ENCODE results near the gene EMILIN2. TPM values are rescaled to one million over a fixed set of nuclear protein-coding genes. Genes with fewer than 3 reads are reported as not detected.

Gene EMILIN2
- total and polyA plus RNA-seq, 9 of the 15 experiments (the other 6 are each of a cell fraction or from before 2014, with no cell fraction given), result 0.01 to 0.40 (median 0.19) TPM

DNA sequence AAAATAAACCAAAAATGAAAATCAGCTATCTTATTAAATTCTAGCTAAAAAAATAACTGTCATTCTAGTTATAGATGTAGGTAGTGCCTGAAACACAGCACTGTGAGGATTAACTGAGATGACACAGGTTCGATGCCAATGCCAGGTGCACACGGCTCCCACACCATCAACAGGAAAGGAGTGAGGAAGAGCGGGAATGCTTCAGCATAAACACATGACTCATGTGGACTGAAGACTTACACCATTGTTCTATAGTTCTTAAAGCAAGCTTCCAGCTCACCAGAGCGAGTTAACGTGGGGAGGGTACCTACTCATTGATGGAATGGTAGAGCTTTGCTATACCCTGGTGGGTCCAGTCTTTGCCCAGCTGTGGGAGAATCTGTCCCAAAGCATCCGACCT, 76.7 kb downstream of the EMILIN2 start:
- no peak overlapping the region for H3K9ac ChIP-seq (ENCODE audit: insufficient read depth in 1 of 2, low read depth in 2 of 2, low read length in 2 of 2)
- H3K4me2 ChIP-seq (ENCODE audit: insufficient read depth, low read length), result no peak overlapping the region
- intact Hi-C loops (cut with micrococcal nuclease), result no loop called here
- 94% methylated on average over 6 of the region's 6 CpGs for WGBS (ENCODE audit: insufficient coverage, low coverage, missing lambda C conversion rate)
- H3K9me3 ChIP-seq (replicated peaks; ENCODE audit: control insufficient read depth, insufficient read depth, low read depth, low read length), result no peaks in the 10 kb centered on the region
- TF ChIP-seq MAFG (tag; conservative IDR thresholded peaks at IDR 0.05) (no peak), CREM (IDR thresholded peaks at IDR 0.05; ENCODE audit: low read depth) (no peak), RERE (CRISPR knock-in tag; IDR thresholded peaks at IDR 0.05; ENCODE audit: borderline replicate concordance) (no peak), POLR2H (tag; IDR thresholded peaks at IDR 0.05; ENCODE audit: low read depth) (no peak), MLLT1 (IDR thresholded peaks at IDR 0.05) (no peak), MED1 (CRISPR knock-in tag; IDR thresholded peaks at IDR 0.05; ENCODE audit: borderline replicate concordance) (no peak), SREBF2 (CRISPR knock-in tag; IDR thresholded peaks at IDR 0.05) (no peak), FOXJ2 (tag; IDR thresholded peaks at IDR 0.05) (no peak), CREBBP (IDR thresholded peaks at IDR 0.05; ENCODE audit: low read depth, low read length) (no peak), SAFB (IDR thresholded peaks at IDR 0.05; ENCODE audit: borderline replicate concordance, low read depth, low read length) (no peak), ZNF121 (CRISPR knock-in tag; conservative IDR thresholded peaks at IDR 0.05) (no peak)
- no peak for FAIRE-seq
- no peaks in the 10 kb centered on the region for H3K27me3 ChIP-seq (ENCODE audit: control insufficient read depth in 2 of 2, insufficient read depth in 2 of 2, low read length in 2 of 2)
- no peaks in the 10 kb centered on the region for H3K79me2 ChIP-seq (ENCODE audit: control insufficient read depth, insufficient read depth, low read length)
- in situ Hi-C loops (cut with MboI), result no loop called here
- ChIA-PET POLR2A (interaction anchor here (0.6 to 2.6 kb wide), 4 partner anchors 10 to 323 kb away, joined by 3 to 13 read pairs (median 4); no protein-coding TSS in a partner anchor), CTCF (ENCODE audit: low intra/inter-chr PET ratio) (no interaction called here)
- no peaks in the 10 kb centered on the region for H4K20me1 ChIP-seq (replicated peaks; ENCODE audit: control insufficient read depth, insufficient read depth, low read length)
- no TSS peak for BruUV-seq (replicated peaks)
- ATAC-seq, result no peak
- no peak for DNase-seq (ENCODE audit: extremely low read depth in 1 of 4, low spot score in 3 of 4)
- no peak overlapping the region for H3K4me3 ChIP-seq
- no peaks in the 10 kb centered on the region for H3K4me1 ChIP-seq (replicated peaks in 1 of 2; ENCODE audit: control insufficient read depth in 2 of 2, insufficient read depth in 2 of 2, low read length in 2 of 2)
- no peak overlapping the region for H3K27ac ChIP-seq (ENCODE audit: extremely low read depth, low read depth, low read length)
- peaks cover 95% of the 10 kb centered on the region; the same call in 2 of the 3 replicates for H3K36me3 ChIP-seq (ENCODE audit: control insufficient read depth, insufficient read depth, low read length)
- no peaks in the 10 kb centered on the region for H3K9me1 ChIP-seq (ENCODE audit: control insufficient read depth, insufficient read depth, low read length)
- no peak overlapping the region for H2AFZ ChIP-seq (ENCODE audit: low read depth, low read length)
